ENCODE measurements around the gene DEAF1.
A peak's percentile ranks its signal among the peaks of the same experiment; 100 is the strongest.
"Not testable (repeated sequence)": the region's sequence is repeated elsewhere in the genome, so short reads cannot be mapped to it uniquely, and the experiment has no call there.

The DEAF1 gene

DNA sequence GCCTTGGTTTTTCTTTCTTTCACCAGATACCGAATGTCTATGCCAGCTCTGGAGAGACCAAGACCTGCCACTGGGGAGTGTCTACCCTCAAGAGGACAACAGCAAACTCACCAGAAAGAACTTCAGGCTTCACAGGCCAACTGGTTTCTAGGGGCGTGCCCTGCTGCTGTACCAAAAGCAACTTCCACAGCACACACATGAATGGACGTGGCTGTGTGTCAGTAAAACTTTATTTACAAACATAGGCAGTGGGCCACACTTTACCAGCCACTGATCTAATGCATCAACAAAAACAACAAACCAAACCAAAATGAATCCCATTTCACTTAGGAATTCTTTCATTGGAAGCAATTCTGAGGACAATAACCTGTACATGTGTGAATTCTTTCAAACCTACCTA is 16.7 kb downstream of the DEAF1 start:
- DNase-seq, result no peak

- DNase-seq, result no peak
Observed at GRCh38 chr11:674406-674805, 20.6 kb downstream of the DEAF1 start.

GRCh38 chr11:673866-674265 is 21.2 kb downstream of the DEAF1 start:
- DNase-seq, result no peak

DNA sequence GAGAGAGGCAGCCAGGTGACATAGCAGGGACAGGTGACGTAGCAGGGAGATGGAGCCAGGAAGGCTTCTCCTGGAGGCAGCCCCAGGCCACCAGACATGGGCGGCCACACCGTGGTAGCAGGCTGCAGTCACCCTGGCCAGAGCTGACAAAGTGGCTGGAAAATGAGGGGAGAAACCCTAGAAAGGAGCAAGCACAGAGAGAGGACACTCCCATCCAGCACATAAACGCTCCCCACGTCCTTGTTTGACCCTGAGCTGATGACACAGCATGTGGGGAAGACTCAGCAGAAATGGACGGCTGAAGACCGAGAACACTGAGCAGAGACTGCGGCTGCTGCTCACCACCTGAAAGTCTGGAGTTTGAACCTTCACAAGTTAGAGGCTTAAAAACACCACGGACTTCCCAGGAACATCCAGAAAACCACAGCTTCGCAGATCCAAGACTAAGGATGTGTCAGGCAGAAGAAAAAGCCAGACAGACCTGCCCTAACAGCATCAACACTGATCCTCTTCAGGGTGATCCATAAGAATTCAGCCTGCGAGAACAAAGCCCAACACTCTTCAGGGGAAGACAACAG is 29.2 kb downstream of the DEAF1 start:
- peak; percentile 21 to 29 (median 22) for DNase-seq

GRCh38 chr11:665062-665703 is 29.8 kb downstream of the DEAF1 start:
- no peak for DNase-seq

DNA sequence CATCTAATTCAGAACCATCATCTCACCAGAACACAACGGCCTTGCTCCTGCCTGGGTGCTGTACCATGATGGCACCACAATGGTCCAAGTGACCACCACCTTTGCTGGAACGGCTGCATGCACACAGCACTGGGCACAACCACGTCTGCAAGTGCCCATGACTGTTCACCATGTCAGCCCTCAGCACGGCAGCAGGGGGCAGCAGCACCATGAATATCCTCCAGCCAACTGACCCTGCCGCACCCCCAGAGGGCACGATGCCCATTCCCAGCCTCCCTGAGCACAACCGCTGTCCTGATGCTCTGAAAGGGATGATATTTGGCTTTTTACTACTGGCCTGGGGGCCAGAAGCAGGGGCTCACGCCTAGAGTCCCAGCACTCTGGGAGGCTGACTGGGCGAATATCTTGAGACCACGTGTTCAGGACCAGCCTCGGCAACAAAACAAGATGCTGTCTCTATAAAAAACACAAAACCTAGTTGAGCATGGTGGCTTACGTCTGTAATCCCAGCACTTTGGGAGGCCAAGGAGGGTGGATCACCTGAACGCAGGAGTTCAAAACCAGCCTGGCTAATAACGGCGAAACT is 32.2 kb downstream of the DEAF1 start:
- DNase-seq, result peak; percentile 73 to 83 (median 75)

GRCh38 chr11:660681-661444 is 34.2 kb downstream of the DEAF1 start:
- DNase-seq, result no peak

DNA sequence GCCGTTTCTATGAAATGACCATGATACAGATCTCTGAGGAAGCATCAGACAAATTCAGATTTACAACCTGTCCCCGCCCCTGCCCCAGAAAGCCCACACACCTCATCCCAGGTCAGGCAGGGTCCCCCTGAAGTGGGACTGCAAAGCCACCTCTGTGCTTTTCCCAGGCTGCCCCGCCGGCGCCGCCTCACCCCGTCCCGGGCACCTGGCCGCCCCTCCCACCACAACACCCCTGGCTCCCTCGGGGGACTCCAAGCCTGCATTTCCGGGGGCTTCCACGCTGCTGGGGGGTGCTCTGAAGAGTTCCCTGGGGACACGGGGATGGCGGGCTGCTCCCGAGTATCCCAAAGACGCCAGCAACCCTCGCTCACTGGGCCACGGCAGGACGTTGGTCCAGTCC is 34.7 kb downstream of the DEAF1 start:
- no peak for DNase-seq

- no peak for DNase-seq
Observed at GRCh38 chr11:659532-660085, 35.4 kb downstream of the DEAF1 start.

GRCh38 chr11:657691-658126 is 37.3 kb downstream of the DEAF1 start:
- DNase-seq, result no peak

DNA sequence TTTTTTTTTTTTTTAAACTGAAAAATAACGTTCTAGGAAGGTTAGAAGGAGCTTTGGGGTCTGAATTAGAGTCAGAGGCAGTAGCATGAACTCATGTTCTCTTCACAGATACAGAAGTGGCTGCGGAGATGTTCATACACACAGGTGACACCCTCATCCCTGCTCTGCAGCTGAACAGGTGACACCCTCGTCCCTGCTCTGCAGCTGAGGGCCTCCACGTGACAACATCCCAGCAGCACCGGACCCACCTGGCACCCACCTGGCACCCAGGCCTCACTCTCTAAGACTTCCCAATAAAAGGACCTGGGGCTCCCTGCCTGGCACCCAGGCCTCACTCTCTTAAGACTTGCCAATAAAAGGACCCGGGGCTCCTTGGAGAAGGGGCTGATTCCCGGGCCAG is 38.2 kb downstream of the DEAF1 start:
- DNase-seq, result no peak

DNA sequence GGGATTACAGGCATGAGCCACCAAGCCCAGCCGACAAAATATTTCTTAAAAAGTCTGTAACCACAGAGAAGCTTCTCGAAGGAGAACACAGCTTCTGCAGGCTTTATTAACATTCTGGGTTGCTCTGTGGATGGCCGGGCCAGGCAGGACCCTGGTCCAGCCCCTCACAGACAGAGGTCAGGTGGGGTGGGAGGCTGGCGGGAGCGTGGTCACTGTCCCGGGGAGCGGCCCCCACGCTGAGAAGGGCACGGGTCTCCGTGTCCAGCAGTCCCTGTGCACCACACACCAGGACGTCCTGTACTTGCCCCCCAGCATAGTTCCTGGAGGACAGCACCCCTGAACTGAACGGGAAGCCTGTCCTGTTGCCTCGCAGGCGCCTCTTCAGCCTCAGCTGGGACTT is 38.6 kb downstream of the DEAF1 start:
- no peak for DNase-seq

DNA sequence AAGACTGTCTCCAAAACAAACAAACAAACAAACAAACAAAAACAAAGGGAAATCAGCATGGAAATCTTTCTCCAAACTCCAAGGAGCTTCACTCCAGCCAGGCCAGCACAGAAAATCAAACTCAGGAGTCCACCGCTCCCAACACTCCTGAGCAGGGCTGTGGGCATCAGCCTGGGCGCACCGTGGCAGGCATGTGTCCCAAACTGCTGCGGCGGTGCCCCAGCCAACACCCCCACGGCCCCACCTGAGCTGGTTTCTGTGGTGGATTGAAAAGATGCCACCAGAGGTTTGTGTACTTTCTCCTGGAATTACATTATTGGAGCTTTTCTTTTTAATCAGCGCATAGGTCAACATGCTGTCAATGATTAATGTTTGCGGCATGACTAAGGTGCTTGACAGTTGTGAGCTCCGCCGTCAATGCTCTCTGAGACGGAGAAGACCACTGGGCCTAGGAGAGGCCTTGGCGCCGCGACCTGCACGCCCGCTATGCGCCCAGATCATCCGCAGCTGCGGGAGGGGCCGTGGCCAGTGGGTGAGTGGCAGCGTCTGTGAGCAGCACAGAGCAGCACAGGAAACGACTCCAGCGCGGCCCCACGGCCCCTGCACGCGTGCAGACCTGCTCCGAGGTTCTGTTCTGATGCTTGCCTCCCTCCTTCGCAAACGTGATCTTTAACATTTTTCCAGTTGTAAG is 39.8 kb downstream of the DEAF1 start:
- no peak for DNase-seq

DNA sequence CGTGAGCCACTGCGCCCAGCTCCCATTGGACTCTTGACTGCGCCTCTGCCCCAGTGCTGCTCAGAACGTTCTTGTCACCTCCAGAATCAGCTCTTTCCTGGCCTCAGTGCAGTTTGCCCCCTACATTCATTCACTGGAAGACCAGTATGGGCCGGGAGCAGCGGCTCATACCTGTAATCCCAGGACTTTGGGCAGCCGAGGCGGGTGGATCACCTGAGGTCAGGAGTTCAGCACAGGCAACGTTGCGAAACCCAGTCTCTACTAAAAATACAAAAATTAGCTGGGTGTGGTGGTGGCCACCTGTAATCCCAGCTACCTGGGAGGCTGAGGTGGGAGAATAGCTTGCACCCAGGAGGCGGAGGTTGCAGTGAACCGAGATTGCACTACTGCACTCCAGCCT is 40.6 kb downstream of the DEAF1 start:
- DNase-seq, result not testable (repeated sequence)

DNA sequence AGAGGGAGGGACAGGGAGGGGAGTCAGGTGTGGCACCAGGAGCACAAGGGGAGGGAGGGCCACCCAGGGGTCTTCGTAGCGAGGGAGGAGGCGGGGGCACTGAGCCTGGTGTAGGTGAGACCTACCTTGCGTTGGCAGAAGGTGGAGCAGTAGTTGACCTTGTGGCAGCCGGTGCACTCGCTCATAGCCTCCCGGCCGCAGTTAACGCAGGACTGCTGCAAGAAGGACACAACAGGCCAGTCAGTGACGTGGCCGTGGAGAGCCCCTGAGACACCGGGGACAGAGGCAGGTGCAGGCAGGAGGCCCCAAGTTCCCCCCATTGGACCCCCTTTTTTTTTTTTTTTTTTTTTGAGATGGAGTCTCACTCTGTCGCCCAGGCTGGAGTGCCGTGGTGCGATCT is 41.2 kb downstream of the DEAF1 start:
- DNase-seq, result no peak

GRCh38 chr11:653136-653535 is 41.9 kb downstream of the DEAF1 start:
- peak in 1 of 3 donors; percentile 29 for DNase-seq

DNA sequence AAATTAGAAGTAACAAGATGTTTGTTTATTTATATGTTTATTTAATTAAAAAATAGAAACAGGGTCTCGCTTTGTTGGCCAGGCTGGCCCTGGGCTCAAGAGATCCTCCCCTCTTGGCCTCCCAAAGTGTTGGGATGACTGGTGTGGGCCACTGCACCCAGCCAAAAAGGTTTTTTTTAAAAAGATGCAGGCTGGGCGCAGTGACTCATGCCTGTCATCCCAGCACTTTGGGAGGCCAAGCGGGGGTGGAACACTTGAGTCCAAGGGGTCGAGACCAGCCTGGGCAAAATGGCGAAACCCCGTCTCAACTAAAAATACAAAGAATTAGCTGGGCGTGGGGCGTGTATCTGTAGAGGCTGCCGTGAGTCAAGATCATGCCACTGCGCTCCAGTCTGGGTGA is 44.5 kb downstream of the DEAF1 start:
- DNase-seq, result no peak

- DNase-seq, result not testable (repeated sequence)
Observed at GRCh38 chr11:647672-648158, 47.3 kb downstream of the DEAF1 start.

DNA sequence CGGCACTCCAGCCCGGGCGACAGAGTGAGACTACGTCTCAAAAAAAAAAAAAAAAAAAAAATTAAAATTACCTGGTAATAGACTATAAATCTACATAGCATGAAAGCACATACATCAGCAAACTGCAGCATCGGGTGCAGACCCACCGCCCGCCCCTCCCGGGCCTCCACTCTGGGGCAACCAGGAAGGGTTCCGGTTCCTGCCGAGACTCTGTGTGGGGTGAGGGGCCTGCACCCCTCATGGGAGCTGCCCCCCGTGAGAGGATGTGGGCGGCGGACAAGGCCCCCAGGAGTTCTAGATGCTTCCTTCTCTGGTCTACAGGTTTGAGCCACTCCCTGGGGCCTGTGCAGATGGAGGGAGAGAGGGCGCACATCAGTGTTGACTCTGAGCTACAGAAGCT is 48.8 kb downstream of the DEAF1 start:
- DNase-seq, result no peak

GRCh38 chr11:645536-645935 is 49.5 kb downstream of the DEAF1 start:
- DNase-seq, result no peak

DNA sequence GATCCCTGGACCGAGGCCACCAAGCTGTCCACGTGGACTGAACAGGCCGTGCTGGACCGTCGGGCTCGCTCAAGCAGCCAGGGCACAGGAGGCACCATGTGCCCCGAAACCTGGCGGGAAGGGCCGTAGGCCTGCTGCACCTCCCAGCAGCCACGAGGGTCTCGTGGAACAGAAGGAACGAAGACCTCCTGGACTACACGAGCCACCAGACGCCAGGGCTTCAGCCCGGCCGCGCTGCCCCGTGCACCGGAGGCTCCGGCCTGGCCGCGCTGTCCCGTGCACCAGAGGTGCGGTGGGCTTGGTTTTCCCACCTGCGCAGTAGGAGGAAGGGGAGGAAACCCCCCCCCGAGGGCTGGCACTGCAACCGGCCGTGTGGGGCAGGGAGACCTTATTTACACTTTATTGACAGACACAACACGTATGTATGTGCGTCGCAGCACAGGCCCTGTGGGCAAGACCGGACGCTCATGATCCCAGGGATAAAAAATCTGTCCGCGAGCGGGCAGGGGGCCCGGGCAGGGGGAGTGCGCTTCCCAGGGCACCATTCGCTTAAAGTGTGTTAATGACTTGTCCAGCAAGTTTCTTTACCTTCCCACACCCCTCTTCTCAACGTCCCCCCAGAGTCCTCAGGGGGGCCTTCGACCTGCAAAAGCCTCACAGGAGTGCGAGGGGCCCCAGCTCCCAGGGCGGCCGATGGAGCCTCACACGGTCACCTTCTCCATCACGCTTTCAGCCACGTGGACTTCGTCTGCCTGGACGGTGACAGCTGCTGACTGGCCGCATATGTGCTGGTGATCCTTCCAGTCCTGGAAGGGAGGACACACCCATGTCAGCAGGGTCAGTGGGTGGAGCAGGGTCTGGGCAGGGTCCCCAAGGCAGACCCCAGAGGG is 50.9 kb downstream of the DEAF1 start:
- DNase-seq, result no peak

- no peak for DNase-seq
Observed at GRCh38 chr11:643366-643765, 51.7 kb downstream of the DEAF1 start.

Data from suppressor macrophage treated with lipopolysaccharide for 1 hour (primary cell).